WERI-Rb-1 (cell line): ENCODE data around the gene LHPP.
"Not testable (repeated sequence)": the region's sequence is repeated elsewhere in the genome, so short reads cannot be mapped to it uniquely, and the experiment has no call there.

ENCODE experiments used
- DNase-seq: peaks from one replicate; pipeline ENCODE4 v3.0.0-alpha.2; 2020
- H3K27ac ChIP-seq: fragments of 250-450 bp; sonication (Bioruptor Pico); 2 replicates; pipeline ENCODE4 v1.5.1; 2020; ENCODE audit warnings: mild to moderate bottlenecking, moderate library complexity
- H3K27me3 ChIP-seq: fragments of 250-450 bp; sonication (Bioruptor Pico); 2 replicates; pipeline ENCODE4 v1.5.1; 2021; ENCODE audit warnings: mild to moderate bottlenecking, low read depth, moderate library complexity; ENCODE audit not compliant: insufficient read depth, severe bottlenecking
- H3K36me3 ChIP-seq: fragments of 250-450 bp; sonication (Bioruptor Pico); 2 replicates; pipeline ENCODE4 v1.5.1; 2020; ENCODE audit warnings: mild to moderate bottlenecking, moderate library complexity
- H3K4me3 ChIP-seq: 2 replicates; pipeline ENCODE4 v1.5.1; 2011; ENCODE audit warnings: low read depth, mild to moderate bottlenecking, control low read depth, low read length
- H3K9me3 ChIP-seq: fragments of 250-450 bp; sonication (Bioruptor Pico); 2 replicates; pipeline ENCODE4 v1.5.1; 2021; ENCODE audit warnings: mild to moderate bottlenecking, moderate library complexity; ENCODE audit not compliant: severe bottlenecking
- TF ChIP-seq, protein P1 (sequence below): IDR thresholded peaks from 2 replicates; pipeline ENCODE4 v1.5.1; 2011; ENCODE audit warnings: low read depth, mild to moderate bottlenecking, control low read depth, inconsistent platforms, low read length

LHPP gene

DNA sequence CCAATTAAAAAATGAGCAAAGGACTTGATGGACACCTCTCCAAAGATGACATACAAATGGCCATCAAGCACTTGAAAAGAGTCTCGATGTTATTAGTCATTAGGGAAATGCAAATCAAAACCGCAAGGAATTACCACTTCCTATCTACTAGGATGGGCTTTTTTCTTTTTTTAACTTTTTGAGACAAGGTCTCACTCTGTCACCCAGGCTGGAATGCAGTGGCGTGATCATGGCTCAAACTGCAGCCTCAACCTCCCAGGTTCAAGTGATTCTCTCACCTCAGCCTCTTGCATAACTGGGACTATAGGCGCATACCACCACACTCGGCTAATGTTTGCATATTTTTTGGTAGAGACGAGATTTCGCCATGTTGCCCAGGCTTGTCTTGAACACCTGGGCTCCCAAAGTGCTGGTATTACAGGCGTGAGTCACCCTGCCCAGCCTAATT lies 25.4 kb upstream of the LHPP start:
- DNase-seq: no peak
- Histone ChIP-seq H3K36me3 (no peaks in the 10 kb centered on the region), H3K4me3 (no peak overlapping the region), H3K9me3 (no peaks in the 10 kb centered on the region), H3K27me3 (no peaks in the 10 kb centered on the region), H3K27ac (no peak overlapping the region)
- TF ChIP-seq, protein P1, sequence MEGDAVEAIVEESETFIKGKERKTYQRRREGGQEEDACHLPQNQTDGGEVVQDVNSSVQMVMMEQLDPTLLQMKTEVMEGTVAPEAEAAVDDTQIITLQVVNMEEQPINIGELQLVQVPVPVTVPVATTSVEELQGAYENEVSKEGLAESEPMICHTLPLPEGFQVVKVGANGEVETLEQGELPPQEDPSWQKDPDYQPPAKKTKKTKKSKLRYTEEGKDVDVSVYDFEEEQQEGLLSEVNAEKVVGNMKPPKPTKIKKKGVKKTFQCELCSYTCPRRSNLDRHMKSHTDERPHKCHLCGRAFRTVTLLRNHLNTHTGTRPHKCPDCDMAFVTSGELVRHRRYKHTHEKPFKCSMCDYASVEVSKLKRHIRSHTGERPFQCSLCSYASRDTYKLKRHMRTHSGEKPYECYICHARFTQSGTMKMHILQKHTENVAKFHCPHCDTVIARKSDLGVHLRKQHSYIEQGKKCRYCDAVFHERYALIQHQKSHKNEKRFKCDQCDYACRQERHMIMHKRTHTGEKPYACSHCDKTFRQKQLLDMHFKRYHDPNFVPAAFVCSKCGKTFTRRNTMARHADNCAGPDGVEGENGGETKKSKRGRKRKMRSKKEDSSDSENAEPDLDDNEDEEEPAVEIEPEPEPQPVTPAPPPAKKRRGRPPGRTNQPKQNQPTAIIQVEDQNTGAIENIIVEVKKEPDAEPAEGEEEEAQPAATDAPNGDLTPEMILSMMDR: no peak

GRCh38 chr10:124441694-124442093 lies 19.9 kb upstream of the LHPP start:
- not testable (repeated sequence) for H3K27ac ChIP-seq, H3K36me3 ChIP-seq, H3K27me3 ChIP-seq, H3K9me3 ChIP-seq, DNase-seq, H3K4me3 ChIP-seq

DNA sequence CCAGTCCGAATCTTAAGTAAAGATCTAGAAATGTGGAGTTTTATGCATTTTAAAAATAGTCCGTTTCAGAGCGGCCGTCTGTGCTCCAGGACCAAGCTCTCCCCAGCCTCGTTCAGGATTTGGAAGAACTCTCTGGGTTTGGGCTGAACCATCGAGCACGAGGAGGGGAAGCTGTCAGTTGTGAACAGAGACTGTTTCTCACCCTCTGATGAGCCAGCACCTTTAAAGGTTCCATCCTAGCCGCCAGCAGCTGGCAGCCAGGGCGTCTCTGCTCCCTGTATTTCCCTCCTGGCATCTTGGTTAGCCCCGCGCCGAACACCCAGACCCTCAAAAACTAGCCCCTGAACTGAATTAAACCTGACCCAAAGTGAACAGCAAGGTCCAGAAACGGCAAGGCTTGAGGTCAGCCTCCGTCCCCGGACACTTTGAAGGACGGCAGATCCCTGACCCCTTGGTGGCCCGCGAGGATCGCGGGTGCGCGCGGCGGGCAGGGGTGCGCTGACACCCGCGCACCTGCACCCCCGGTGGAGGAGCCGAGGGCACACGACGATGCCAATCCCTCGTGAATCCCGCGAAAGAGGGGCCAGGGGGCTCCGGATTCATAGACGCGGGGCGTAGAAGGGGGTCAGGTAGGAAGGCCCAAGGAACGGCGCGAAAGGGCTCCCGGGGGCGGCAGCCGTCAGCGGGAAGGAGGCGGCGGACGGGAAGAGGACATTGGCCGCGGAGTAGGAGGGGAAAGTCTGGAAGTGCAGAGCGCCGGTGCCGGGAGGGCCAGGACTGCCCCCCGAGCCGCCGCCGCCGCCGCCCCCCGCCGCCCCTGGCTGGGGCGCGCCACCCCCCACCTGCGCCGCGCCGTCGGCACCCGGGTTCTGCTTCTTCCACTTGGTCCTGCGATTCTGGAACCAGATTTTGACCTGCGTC lies 14.5 kb upstream of the LHPP start:
- H3K4me3 ChIP-seq: no peak overlapping the region

DNA sequence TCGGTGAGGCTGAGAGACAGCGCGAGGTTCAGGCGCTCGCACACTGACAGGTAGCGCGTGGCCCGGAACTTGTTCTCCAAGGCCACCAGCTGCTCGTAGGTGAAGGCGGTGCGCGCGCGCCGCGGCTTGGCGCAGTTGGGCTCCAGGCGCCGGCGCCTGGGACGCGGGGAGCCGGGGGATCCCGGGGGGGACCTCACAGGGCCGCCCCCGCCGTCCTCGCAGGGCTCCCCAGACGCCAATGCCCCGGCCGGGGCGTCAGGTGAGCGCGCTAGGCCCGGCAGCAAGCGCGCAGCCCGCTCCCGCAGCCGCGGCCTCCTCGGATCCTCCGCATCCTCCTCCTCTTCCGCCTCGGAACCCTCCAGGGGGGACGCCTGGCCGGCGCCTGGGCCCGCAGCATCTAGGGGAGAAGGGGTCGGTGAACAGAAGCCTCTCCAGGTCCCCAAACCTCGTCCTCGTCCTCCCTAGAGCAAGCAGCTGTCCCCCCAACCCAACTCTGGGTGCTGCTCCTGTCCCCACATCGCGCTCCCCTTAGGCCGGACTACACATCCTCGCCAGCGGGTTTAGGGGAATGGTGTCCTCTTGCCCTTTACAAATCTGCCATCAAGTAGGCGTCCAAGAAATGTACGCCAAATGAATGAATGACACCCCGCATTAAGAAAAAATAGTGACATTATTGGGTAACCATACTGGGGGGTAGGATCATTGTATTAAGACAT lies 13.7 kb upstream of the LHPP start:
- H3K36me3 ChIP-seq: no peaks in the 10 kb centered on the region
- H3K27me3 ChIP-seq: peaks cover 35% of the 10 kb centered on the region
- H3K9me3 ChIP-seq: no peaks in the 10 kb centered on the region
- H3K27ac ChIP-seq: no peak overlapping the region
- peak overlapping the region; percentile 20 for H3K4me3 ChIP-seq
- peak; percentile 23 for DNase-seq
- TF ChIP-seq, protein P1: no peak

More for the DNA sequence above, 14.5 kb upstream of the LHPP start:
- Histone ChIP-seq H3K27ac (no peak overlapping the region), H3K9me3 (no peaks in the 10 kb centered on the region), H3K36me3 (no peaks in the 10 kb centered on the region), H3K27me3 (peaks cover 35% of the 10 kb centered on the region)
- no peak for DNase-seq
- TF ChIP-seq, protein P1: no peak

DNA sequence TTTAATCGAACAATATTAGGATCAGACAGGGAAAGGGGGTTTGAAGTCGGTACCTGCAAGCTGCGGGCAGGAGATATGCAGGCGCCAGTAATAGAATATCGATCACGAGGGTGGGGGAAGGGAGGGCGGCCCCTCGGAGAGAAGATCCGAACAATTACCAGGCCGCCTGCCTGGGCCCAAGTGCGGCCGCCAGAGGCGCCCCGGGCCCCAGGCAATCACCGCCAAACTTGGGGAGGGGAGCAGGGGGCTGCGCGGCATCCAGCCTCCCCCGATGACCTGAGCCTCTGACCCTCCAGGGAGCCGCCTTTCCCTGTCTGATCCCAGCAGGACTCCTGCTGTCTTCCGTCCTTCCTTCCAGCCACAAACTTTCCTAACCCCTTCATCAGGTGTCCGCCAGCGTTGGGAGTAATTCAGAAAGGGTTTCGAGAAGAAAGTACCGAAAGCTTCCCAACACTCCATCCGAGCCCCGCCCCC lies 12.9 kb upstream of the LHPP start:
- no peak for DNase-seq
- Histone ChIP-seq H3K27ac (no peak overlapping the region), H3K27me3 (peaks cover 35% of the 10 kb centered on the region), H3K9me3 (no peaks in the 10 kb centered on the region), H3K4me3 (peak overlapping the region; percentile 25), H3K36me3 (no peaks in the 10 kb centered on the region)
- TF ChIP-seq, protein P1: peak; percentile 22; the same call in 1 of the 2 replicates
